Liver (tissue), 9 donors: ENCODE data around the gene ROR1. TPM values are rescaled to one million over a fixed set of nuclear protein-coding genes. Genes with fewer than 3 reads are reported as not detected.

ENCODE experiments used
- DNase-seq: peaks from one replicate; pipeline ENCODE4 v3.0.0-alpha.2; 2017; ENCODE audit warnings: low spot score
- H3K27ac ChIP-seq, 2 donors: one replicate each; pipeline ENCODE4 v1.7.0; 2013; ENCODE audit warnings: inconsistent platforms in 2 of 2, low read length in 2 of 2, control low read depth in 1 of 2, low read depth in 1 of 2, mild to moderate bottlenecking in 1 of 2
- H3K27me3 ChIP-seq, 4 donors: one replicate each; pipeline versions ENCODE4 v1.6.1 to v1.7.0; 2013; ENCODE audit warnings: low read length in 3 of 4, inconsistent platforms in 1 of 4, mild to moderate bottlenecking in 1 of 4, moderate library complexity in 1 of 4; ENCODE audit not compliant: control insufficient read depth in 4 of 4, insufficient read depth in 4 of 4
- H3K36me3 ChIP-seq, 4 donors: one replicate each; pipeline versions ENCODE4 v1.6.1 to v1.7.0; 2013; ENCODE audit warnings: low read length in 3 of 4, mild to moderate bottlenecking in 3 of 4, low read depth in 1 of 4, moderate library complexity in 1 of 4; ENCODE audit not compliant: control insufficient read depth in 4 of 4, insufficient read depth in 3 of 4
- H3K4me1 ChIP-seq, 4 donors: one replicate each; pipeline versions ENCODE4 v1.6.1 to v1.7.0; 2013; ENCODE audit warnings: low read length in 3 of 4, mild to moderate bottlenecking in 3 of 4, moderate library complexity in 1 of 4; ENCODE audit not compliant: control insufficient read depth in 4 of 4, insufficient read depth in 4 of 4
- H3K4me3 ChIP-seq, 3 donors: one replicate each; pipeline versions ENCODE4 v1.6.1 to v1.7.0; 2013; ENCODE audit warnings: low read length in 3 of 3, control low read depth in 1 of 3, low read depth in 1 of 3, mild to moderate bottlenecking in 1 of 3
- H3K9ac ChIP-seq, 2 donors: one replicate each; pipeline ENCODE4 v1.7.0; 2013; ENCODE audit warnings: low read length in 2 of 2, mild to moderate bottlenecking in 2 of 2, moderate library complexity in 2 of 2, control low read depth in 1 of 2, low read depth in 1 of 2
- H3K9me3 ChIP-seq, 4 donors: one replicate each; pipeline versions ENCODE4 v1.6.1 to v1.7.0; 2013; ENCODE audit warnings: low read length in 3 of 4; ENCODE audit not compliant: control insufficient read depth in 4 of 4
- FOXA1 ChIP-seq: IDR thresholded peaks from 2 replicates; pipeline ENCODE4 v1.6.1; 2016; ENCODE audit warnings: antibody characterized with exemption
- FOXA2 ChIP-seq: IDR thresholded peaks from 2 replicates; pipeline ENCODE4 v1.6.1; 2016; ENCODE audit warnings: antibody characterized with exemption
- GABPA ChIP-seq, 2 donors: IDR thresholded peaks in 1 of 2; conservative IDR thresholded peaks in 1 of 2; 2 replicates each; pipeline ENCODE4 v1.6.1; 2016; ENCODE audit warnings: antibody characterized with exemption in 2 of 2, mild to moderate bottlenecking in 1 of 2, moderate library complexity in 1 of 2
- JUND ChIP-seq, 2 donors: IDR thresholded peaks; 2 replicates each; pipeline ENCODE4 v1.6.1; 2016; ENCODE audit warnings: antibody characterized with exemption in 2 of 2
- MAX ChIP-seq: IDR thresholded peaks from 2 replicates; pipeline ENCODE4 v1.6.1; 2016; ENCODE audit warnings: antibody characterized with exemption
- RAD21 ChIP-seq, 2 donors: IDR thresholded peaks; 2 replicates each; pipeline ENCODE4 v1.6.1; 2016; ENCODE audit warnings: antibody characterized with exemption in 2 of 2, mild to moderate bottlenecking in 2 of 2
- REST ChIP-seq: IDR thresholded peaks from 2 replicates; pipeline ENCODE4 v1.6.1; 2016; ENCODE audit warnings: antibody characterized with exemption, mild to moderate bottlenecking
- SP1 ChIP-seq: IDR thresholded peaks from 2 replicates; pipeline ENCODE4 v1.6.1; 2018; ENCODE audit warnings: antibody characterized with exemption, mild to moderate bottlenecking
- TAF1 ChIP-seq: conservative IDR thresholded peaks from 2 replicates; pipeline ENCODE4 v1.6.1; 2016; ENCODE audit warnings: antibody characterized with exemption, mild to moderate bottlenecking
- ZBTB33 ChIP-seq: IDR thresholded peaks from 2 replicates; pipeline ENCODE4 v1.6.1; 2016; ENCODE audit warnings: antibody characterized with exemption
- WGBS: extraction: QIAGEN DNeasy Blood & Tissue Kit; methylation state at CpG from one replicate; pipeline ENCODE4 v1.1.7; 2013; 5-methylcytosine and 5-hydroxymethylcytosine counted together
- polyA plus RNA-seq, 2 donors: library from polyadenylated mRNA; stranded (reverse) in 1 of 2; unstranded in 1 of 2; fragments of 200-250 nt in 1 of 2; fragments of >200 nt in 1 of 2; fragmentation: Nextera tagmentation in 1 of 2; extraction: Ambion mirVana in 1 of 2; gene quantifications; one replicate each; pipeline versions ENCODE4 v1.2.1 to v1.2.3, GENCODE V29; 2013 to 2015
- total RNA-seq, 2 donors: library from RNA; depleted of rRNA; stranded (reverse); fragments of >200 nt; gene quantifications; one replicate each; pipeline ENCODE4 v1.2.3, GENCODE V29; 2014
- donor health status: healthy.
- donor health status: healthy.
- donor health status: healthy.
- donor health status: healthy.
- donor health status: healthy.

Gene ROR1
- total and polyA plus RNA-seq, 4 donors, result 0.15 to 0.98 (median 0.37) TPM

- WGBS, result 89% methylated on average over 1 of the region's 1 CpG
- no peaks in the 10 kb centered on the region for H3K27me3 ChIP-seq
- DNase-seq, result no peak
- no peaks in the 10 kb centered on the region for H3K36me3 ChIP-seq
- no peak overlapping the region for H3K4me3 ChIP-seq
- TF ChIP-seq MAX (no peak), FOXA2 (no peak), FOXA1 (no peak), SP1 (no peak), REST (no peak)
- H3K4me1 ChIP-seq, result no peaks in the 10 kb centered on the region
- no peak overlapping the region for H3K9ac ChIP-seq
- peaks cover 0 to 2% (median 0%) of the 10 kb centered on the region in 4 donors for H3K9me3 ChIP-seq
- H3K27ac ChIP-seq, result no peak overlapping the region
Observed at GRCh38 chr1:64038965-64039364, 265.1 kb downstream of the ROR1 start.

GRCh38 chr1:64039390-64039926 is 265.6 kb downstream of the ROR1 start:
- peaks cover 0 to 2% (median 0%) of the 10 kb centered on the region in 4 donors for H3K9me3 ChIP-seq
- no peak overlapping the region for H3K4me3 ChIP-seq
- no peak overlapping the region for H3K27ac ChIP-seq
- H3K36me3 ChIP-seq, result no peaks in the 10 kb centered on the region
- H3K27me3 ChIP-seq, result no peaks in the 10 kb centered on the region
- 61% methylated on average over 3 of the region's 3 CpGs for WGBS
- H3K4me1 ChIP-seq, result no peaks in the 10 kb centered on the region
- no peak for TF ChIP-seq REST
- no peak for TF ChIP-seq RAD21 (IDR thresholded peaks at IDR 0.05)
- TF ChIP-seq FOXA2, result no peak
- no peak for TF ChIP-seq TAF1
- no peak for TF ChIP-seq JUND (IDR thresholded peaks at IDR 0.05)
- TF ChIP-seq GABPA (IDR thresholded peaks at IDR 0.05 in 1 of 2, conservative IDR thresholded peaks at IDR 0.05 in 1 of 2), result no peak
- no peak for TF ChIP-seq ZBTB33
- no peak for TF ChIP-seq MAX
- DNase-seq, result no peak
- no peak overlapping the region for H3K9ac ChIP-seq
